B cell (primary cell): ENCODE measurements around the gene LYPLAL1.

Experiments used
- CTCF ChIP-seq: fragments of 200-600 bp; IDR thresholded peaks from one replicate; pipeline ENCODE4 v1.8.0; 2022; ENCODE audit warnings: antibody characterized with exemption, mild to moderate bottlenecking
- EZH2 ChIP-seq: IDR thresholded peaks from 2 replicates; pipeline ENCODE4 v1.6.1; 2012; ENCODE audit warnings: borderline replicate concordance, low read depth, mild to moderate bottlenecking, moderate library complexity, low read length; ENCODE audit not compliant: insufficient read depth, poor library complexity, severe bottlenecking

GRCh38 chr1:219173758-219174459, at the start of gene LYPLAL1:
- peak; percentile 19 for TF ChIP-seq CTCF
- TF ChIP-seq EZH2, result no peak
